DOHH2 (cell line): ENCODE results near the gene TDRD12.

Source experiments
- EZH2phosphoT487 ChIP-seq: fragments of 200-600 bp; sonication (generic); IDR thresholded peaks from 2 replicates; pipeline ENCODE4 v1.6.1; 2017; ENCODE audit warnings: borderline replicate concordance, mild to moderate bottlenecking, antibody characterized with exemption, low read length, moderate library complexity, mixed read lengths
- TF ChIP-seq, protein P1 (sequence below): fragments of 200-600 bp; sonication (generic); IDR thresholded peaks from one replicate; pipeline ENCODE4 v1.5.1; 2014; ENCODE audit warnings: antibody characterized with exemption, mild to moderate bottlenecking, low read depth, low read length; ENCODE audit not compliant: poor library complexity, severe bottlenecking

DNA sequence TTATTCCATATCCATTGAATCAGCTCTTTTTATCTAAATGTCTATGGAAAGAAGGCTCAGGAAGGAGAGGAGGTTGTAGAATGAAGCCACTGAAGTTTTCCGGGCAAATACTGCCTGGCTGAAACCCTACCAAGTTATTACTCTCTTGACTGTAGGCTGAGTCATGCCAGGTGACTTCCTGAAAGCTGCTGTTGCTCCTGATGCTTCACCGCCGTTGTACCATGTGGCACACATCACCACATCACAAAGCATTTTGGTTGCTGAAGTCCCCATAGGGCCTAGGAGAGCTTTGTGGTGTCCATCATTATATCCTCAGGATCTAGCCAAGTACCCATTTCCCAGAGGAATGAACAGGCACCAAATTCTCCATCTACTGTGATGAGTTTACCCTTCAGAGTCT lies 11.1 kb upstream of the TDRD12 start:
- TF ChIP-seq, protein P1, sequence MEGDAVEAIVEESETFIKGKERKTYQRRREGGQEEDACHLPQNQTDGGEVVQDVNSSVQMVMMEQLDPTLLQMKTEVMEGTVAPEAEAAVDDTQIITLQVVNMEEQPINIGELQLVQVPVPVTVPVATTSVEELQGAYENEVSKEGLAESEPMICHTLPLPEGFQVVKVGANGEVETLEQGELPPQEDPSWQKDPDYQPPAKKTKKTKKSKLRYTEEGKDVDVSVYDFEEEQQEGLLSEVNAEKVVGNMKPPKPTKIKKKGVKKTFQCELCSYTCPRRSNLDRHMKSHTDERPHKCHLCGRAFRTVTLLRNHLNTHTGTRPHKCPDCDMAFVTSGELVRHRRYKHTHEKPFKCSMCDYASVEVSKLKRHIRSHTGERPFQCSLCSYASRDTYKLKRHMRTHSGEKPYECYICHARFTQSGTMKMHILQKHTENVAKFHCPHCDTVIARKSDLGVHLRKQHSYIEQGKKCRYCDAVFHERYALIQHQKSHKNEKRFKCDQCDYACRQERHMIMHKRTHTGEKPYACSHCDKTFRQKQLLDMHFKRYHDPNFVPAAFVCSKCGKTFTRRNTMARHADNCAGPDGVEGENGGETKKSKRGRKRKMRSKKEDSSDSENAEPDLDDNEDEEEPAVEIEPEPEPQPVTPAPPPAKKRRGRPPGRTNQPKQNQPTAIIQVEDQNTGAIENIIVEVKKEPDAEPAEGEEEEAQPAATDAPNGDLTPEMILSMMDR: no peak
- no peak for TF ChIP-seq EZH2phosphoT487
